Measurements from ENCODE around the gene DBH.
"Not testable (repeated sequence)": the region's sequence is repeated elsewhere in the genome, so short reads cannot be mapped to it uniquely, and the experiment has no call there.

Gene DBH

DNA sequence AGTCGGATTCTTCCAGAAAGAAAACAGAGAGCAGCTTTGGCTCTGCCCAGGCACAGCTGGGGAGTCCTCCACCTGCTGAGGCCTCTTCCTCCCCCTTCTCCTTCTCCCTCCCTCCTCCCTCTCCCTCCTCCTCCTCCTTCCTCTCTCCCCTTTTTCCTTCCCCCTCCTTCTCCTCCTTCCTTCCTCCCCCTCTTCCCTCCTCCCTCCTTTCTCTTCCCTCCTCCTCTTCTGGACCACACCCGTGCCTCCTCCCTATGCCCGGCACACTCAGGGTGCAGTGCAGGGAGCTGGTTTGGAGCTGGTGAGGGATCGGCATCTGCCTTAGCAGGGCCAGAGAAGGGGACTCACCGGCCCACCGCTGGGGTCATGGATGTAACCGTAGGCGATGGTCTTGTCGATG is 30.2 kb downstream of the DBH start:
- no peak for DNase-seq (ENCODE audit: low spot score)

DNA sequence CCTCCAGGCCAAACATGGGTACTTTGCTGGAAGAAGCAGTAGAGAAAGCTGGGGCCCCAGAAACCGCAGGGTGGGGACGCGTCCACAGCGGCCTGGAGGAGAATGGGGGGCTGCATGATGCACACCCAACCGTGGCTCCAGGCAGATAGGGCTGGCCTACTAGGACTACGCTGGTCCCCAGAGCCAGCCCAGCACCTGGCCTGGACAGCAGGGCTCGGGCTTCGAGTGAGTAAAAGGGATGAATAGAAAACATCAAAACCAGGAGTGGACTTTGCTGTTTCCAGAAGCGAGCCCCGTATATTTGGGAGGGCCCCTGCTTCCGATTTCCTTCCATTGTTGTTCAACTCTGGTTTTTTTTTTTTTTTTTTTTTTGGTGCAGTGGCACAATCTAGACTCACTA is 30.7 kb downstream of the DBH start:
- no peak for DNase-seq (ENCODE audit: low spot score)

DNA sequence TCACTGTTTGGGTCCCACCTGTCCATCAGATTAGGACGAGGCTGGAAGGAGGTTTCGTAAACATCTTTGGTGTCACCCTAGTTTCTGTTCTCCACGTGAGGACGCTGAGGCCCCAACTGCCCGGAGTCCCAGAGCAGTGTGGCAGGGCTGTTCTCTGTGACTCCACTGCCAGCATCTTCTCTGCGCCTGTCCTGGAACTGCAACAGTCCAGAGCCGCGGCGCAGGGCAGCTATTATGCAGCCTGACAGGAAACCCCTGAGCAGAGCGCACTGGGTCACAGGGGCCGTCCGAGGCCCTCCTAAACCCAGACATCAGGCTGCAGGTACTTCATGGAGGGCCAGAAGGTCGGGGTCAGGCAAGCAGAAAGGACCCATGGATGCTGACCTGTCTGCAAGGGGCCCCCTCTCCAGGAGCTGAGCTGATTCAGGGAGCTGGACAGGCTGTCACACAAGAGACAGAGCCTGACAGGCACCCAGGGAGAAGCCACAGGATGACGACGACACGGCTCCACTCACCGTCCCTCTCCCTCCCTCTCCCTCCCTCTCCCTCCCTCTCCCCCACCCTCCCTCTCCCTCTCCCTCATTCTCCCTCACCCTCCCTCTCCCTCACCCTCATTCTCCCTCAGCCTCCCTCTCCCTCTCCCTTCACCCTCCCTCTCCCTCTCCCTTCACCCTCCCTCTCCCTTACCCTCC is 31.7 kb downstream of the DBH start:
- DNase-seq (ENCODE audit: low spot score), result no peak

DNA sequence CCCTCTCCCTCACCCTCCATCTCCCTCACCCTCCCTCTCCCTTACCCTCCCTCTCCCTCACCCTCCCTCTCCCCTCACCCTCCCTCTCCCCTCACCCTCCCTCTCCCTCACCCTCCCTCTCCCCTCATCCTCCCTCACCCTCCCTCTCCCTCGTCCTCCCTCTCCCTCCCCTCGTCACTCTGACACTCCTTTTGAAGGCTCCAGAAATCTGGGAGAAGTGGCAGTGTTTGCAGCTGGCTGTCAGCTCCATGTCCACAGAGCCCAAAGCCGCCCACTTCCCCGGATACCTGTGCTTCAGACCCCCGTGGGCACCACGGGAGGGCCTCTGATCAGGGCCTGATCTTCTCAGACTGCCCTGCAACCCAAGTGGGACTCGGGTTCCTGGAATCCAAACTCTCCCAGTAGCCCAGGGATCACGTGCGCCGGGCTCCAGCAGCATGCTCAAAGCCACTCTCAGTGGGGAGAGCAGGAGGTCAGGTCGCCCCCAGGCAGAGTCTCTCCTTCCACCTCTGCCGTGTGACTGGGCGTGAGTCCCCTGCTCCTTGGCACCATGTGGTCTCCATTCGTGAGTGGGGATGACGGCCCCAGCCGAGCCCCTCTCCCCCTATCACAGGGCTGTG is 33.1 kb downstream of the DBH start:
- DNase-seq (ENCODE audit: low spot score), result no peak

DNA sequence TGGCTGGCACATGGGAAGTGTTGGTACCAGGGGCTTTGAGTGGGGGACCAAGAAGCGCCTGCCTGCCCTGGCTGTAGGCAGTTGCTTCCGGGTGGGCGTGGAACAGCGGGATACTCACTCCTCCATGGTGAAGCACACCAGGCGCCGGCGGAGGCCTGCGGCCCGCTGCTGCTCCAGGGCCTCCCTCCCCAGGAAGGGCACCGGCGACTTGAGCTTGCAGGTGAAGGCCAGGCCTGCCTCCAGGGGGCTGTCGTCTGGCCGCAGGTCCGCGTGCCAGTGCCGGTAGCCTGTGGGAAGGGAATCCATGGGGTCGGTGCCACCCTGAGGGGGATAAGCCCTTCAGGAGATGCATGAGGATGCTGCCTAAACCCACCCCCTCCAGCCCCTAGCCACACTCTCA is 34.3 kb downstream of the DBH start:
- no peak for DNase-seq (ENCODE audit: low spot score)

DNA sequence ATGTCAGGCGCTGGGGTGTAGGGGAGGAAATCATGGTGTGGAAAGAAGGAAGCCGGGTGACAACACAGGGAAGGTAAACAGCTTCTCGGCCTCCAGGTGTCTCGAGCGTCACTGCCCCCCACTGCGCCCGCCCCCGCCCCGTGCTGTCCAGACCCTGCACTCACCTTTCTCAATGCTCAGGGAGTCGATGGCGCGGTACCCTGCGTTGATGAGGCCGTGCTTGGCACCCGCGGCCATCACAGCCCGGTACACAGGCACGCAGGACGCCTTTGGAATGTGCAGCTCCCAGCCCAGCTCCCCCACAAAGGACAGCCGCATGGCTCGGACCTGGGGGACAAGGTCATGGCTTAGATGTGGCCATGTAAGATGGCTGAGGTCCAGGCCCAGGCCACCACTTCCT is 35.2 kb downstream of the DBH start:
- DNase-seq (ENCODE audit: low spot score), result no peak

DNA sequence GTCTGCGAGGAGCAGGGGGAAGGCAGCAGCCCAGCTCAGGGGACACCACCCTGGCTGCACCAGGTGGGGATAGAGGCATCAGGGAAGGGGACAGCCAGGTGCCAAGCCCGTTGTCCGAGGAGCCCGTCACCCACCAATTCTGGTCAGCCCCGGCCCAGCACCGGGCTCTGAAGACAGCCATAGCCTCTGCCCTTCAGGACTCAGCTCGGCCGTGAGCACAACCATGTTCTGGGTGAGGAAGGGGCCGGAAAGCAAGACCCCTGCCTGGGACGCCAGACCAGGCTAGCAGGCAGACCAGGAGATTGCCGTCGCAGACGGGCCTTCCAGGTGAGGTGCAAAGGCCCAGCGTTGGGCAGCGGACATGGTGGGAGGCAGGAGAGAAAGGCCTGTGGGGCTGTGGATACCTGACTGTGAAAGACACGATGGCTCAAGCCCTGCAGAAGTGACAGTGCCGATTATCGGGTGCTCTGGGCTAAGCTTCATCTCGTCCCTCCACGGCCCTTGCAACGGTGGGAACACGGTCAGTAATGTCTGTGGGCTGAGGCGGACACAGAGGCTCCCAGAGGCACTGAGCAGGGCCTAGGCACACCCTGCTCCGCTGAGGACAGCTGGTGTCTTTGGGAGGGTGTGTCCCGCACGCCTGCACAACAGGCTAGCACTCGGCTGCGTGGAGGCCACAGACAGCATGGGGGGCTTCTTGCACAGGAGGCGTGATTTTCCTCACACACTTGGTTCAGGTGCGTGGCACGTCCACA is 36.5 kb downstream of the DBH start:
- DNase-seq (ENCODE audit: low spot score), result no peak

DNA sequence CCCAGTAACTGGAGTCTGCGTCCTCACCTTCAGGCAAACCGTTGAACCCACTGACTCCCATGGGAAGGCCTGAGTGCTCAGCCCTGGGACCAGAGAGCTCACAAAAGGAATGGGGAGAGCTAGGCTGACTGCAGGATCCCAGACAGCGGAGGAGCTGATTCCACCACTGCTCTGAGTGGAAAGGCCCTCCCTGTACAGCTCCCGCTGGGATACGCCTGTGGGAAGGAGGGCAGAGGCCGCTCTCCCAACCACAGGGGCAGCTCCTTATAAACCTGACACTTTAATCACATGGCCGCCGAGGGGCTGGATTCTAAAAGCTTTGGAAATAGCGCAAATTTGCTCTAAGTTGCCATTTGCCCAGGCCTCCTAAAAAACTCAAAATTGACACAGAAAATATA is 37.1 kb downstream of the DBH start:
- no peak for DNase-seq (ENCODE audit: low spot score)

DNA sequence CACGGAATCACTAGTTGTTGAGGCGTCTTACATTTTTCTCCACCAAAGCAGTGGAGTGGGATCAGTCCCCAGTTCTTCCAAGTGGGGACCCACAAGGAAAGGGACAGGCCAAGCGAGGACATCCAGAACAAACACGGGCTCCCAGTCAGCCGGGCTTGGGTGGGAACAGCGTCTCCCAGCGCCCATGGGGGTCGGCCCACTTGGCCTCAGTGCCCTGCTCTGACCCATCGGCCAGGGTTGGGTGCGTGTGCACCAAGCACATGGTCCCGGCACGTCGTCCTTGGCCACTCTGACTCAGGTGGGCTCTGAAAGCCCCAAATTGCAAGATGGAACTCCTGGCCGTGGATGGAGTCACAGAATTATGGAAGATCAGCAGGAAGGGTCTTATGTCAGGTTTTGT is 37.9 kb downstream of the DBH start:
- DNase-seq (ENCODE audit: low spot score), result no peak

DNA sequence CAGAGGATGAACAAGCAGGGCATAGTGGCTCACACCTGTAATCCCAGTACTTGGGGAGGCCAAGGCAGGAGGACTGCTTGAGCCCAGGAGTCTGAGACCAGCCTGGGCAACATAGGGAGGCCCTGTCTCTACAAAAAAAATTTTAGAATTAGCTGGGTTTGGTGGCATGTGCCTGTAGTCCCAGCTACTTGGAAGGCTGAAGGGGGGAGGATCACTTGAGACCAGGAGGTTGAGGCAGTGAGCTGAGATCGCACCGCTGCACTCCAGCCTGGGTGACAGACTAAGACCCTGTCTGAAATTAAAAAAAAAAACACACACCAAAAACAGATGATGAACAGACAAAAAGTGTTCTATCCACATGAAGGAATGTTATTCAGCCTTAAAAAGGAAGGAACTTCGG is 39.6 kb downstream of the DBH start:
- DNase-seq (ENCODE audit: low spot score), result not testable (repeated sequence)

DNA sequence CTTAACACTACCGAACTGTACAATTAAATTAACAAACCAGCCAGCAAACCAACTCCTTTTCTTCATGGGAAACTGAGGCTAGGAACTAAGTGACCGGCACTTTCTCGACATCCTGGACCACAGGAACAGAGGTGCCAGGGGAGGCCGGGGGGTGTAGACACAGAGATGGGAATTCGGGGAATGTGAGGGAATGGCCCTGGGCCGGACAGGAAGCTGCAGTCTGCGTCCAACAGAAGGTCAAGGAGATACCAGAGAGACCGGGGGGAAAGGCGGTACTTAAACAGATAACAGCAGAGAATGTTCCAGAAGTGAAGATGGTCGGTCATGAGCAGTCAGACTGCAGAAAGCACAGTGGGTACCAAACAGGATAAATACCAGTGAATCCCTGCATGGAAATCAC is 40.3 kb downstream of the DBH start:
- no peak for DNase-seq (ENCODE audit: low spot score)

DNA sequence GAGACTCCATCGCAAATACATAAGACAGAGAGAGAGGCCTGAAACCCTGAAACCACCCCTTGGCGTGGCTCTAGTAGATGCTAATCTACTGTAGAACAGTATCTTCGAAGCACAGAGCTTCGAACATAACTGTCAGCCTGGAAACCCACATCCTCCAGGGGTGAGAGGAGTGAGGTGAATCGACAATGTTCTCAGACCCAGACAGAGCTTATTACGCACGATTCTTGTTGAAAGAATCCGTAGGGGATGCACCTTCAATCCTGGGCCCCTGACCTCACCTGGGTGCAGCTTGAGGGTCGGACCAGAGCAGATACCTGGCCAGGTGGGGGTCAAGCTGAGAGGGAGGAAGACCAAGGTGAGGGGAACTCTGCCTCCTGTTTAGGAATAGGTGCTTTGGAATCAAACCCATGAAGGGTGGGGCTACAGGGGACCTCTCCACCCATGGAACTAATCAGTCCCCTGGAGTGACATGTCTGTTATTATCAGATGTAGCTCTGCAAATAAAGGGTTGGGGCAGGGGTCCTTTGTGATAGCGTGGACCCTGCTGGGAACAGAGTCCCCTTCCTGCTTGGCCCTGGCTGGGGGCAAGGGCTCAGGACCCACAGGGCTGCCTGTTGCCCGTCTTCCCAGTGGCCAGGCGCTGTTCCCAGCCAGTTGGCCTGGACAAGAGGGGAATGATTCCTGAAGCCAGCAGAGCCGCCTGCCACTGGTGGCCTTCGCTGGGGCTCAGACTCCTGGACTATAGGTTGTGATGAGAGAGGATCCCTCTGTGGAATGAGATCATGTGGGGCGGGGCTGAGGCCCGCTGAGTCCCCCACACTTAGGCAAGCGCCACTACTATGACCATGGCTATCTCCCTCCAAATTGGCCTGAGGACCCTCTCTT is 41.2 kb downstream of the DBH start:
- DNase-seq (ENCODE audit: low spot score), result no peak

DNA sequence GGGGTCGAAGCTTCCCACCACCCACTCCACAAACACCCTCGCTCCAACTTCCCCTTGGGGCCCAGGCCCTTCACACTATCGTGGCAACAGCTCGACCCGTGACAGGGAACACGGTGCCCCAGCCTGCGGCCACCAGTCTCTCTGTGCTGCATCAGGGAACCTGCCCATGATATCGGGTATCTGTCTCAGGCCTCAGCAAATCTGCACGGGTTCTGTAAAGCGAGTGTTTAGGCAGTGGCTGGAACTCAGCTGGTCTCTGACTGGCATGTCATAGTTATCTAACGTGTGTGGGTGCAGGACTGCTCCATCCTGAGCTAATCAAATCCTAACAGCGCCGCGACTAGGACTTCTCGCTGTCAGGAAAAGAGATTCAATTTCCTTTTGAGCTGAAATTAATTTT is 42.9 kb downstream of the DBH start:
- DNase-seq (ENCODE audit: low spot score), result no peak

DNA sequence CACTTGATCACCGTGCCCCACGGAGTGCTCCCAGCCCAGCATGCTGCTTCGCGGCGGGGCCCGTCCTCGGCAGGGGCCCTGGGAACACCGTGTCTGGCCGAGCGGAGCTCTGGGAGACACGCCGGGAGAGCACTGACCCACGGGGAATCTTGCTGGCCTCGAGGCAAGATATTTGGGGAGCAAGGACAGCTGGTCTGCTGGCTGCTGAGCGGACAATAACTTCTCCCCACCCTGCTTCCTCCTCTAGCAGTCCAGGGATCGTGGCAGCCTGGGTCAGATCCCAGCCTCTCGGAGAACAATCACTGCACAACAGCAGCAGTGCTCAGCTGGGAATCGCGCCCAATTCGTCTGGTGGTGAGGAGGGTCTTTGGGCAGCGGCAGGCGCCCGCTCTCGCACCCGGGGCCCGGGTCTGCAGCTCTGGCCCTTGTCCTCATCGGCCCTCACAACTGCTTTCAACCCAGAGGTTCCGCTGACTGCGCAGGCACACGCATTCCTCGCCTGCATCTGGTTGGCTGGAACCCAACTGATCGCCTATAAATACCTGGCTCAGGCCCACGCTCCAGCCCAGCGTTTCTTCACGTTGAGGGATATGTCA is 43.4 kb downstream of the DBH start:
- no peak for DNase-seq (ENCODE audit: low spot score)

DNA sequence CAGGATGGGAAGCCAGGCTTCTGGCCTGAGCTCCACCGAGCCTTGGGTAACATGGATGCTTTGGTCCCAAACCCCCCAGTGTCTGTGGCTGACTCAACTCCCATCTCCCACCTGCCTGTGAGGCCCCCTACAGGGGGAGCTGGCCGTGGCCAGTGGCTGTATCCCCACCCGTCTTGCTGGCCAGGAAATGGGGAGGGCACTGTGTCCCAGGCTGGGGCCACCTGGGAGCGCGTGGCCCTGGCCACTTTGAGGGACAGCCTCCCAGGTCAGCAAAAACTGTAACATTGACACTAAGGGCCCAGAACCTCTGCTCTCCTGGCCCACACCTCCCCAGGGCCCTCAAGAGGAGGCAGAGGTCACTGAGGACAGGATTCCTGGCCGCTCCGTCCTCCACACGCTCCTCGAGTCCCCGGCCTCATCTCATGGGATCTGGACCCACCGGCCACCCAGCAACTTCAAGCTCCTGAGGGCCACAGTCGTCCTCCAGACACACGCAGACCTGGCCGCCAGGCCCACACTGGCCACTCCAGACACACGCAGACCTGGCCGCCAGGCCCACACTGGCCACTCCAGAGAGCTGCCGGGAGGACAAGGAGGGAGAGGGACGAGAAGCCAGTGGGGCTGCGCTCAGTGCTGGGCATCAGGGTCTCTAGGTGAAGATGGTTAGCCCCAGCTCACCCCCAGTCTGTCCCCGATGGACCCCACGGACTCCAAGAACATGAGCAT is 44.2 kb downstream of the DBH start:
- no peak for DNase-seq (ENCODE audit: low spot score)

DNA sequence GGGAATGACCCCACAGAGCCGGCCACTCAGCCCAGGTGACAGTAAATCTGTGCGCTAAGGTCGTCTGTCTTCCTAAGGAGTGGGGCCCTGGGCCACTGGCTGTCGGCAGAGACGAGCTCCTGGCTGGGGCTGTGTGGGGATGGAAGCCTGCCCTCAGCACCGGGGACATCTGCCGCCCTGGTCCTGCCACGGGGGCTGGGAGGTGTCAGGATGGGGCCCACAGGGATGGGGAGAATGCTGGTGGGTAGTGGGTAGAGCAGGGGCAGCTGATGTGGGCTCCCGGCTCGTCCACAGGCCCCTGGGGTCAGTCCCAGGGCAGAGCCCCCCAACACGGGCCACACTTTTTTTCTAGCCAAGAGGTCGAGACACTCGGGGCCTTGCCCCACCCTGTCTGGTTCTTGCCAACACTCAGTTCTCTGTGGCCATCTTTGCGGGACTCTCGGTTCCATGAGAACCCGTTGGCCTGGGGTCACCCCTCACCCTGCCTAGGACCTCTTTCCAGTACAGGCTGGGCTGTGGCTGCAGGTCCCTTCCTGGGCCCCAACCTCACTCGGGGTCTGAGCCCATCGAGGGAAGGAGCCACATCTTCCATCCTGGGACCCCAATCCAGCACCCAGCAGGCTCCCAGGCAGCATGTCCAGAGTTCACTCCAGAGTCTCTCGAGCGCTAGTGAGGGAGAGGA is 45.0 kb downstream of the DBH start:
- DNase-seq (ENCODE audit: low spot score), result no peak

DNA sequence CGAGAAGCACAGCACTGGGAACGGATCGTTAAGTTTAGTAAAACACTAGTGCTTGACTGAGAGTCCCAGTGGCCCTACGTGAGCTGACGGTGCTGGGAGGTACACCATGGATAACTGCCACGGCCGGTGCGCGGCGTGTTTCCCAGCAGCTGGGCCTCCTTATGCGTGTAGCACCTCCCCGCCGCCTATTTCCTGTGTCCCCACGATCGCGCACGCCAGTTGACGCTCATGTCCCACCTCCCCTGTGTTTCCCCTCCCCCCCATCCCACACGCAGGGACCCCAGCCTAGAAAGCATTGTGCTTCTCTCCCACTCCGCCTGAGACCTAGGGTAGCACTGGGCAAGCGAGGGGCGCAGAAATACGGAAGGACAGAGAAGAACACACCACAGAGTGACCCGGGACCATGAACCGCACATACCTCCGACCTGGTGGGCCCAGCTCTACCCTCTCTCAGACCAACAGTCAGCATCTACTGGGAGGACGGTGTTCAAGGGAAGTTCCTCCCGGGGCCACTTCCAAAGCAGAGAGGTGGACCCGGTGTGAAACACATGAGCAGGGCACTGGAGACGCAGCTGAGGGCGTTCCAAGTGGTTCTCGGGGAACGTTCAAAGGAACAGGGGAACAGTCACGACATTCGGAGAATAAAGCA is 45.6 kb downstream of the DBH start:
- no peak for DNase-seq (ENCODE audit: low spot score)

DNA sequence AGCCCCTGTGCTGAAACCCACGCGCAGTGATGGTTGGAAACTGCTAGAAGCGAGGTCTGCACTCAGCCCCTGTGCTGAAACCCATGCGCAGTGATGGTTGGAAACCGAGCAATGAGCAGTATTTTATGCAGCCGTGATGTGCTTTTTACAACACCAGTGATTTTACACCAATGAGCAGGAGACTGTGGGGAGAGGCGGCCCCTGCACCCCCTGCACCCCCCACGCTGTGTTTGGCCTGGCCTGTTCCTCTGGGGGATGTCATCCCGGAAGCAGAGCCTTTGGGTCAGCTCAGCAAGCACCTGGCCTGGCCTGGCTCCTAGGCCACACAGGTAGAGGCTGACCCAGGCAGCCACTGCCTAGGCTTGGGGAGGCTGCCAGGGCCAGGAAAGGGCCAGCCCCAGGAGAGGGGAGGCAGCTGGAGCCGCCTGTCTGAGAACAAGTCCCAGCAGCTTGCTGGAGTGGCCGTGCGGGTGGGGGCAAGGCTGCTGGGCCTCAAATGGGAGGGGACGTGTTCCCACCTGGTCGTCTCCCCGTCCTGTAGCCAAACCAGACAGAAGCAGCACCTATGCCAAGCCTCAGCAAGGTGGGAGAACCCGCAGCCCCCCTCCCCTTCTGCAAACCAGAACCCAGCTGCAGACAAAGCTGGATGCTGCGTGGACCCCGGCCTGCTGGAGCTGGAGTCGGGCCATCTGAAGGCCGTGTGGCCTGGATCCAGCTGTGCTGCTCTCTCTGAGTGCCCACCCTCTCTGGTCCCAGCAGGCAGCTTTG is 46.8 kb downstream of the DBH start:
- no peak for DNase-seq (ENCODE audit: low spot score)

DNA sequence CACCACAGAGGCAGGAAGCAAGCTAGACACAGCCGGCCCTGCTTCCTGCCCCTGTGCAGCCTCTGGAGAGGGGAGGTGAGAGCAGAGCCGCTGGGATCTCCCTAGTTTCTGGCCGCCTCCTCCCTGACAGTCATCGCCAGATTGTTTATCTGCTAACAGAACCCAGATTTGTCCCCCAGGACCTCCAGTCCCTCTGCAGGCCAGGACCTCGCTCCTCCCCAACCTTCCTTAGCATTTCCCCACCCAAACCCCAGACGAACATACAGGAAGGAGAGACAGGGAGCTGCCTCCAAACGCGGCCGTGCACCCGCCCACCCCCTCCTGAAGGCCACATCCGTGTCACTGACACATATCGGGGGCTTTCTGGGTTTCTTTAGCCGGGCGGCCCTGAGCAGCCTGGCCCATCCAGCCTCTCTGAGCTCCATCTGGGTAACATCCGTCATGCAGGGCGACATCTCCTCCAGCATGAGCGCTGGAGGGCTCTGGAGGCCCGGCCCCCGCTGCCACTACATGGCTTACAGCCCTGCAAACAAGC is 47.5 kb downstream of the DBH start:
- no peak for DNase-seq (ENCODE audit: low spot score)

Measured in hematopoietic multipotent progenitor cell treated with erythropoietin and hydrocortisone succinate and interleukin-3 and kit ligand, for 17 days (in vitro differentiated cells).